Stimulated activated CD4-positive, alpha-beta T cell treated with anti-CD3 and anti-CD28 coated beads, Interleukin-1b, Interleukin-23, amount 100 ng/mL, for 1 hour (primary cell): ENCODE measurements around the gene ZFAND3.
"Not testable (repeated sequence)": the region's sequence is repeated elsewhere in the genome, so short reads cannot be mapped to it uniquely, and the experiment has no call there.

Source experiments
- DNase-seq, 2 donors: peaks; one replicate each; pipeline ENCODE4 v3.0.0-alpha.2; 2020; ENCODE audit warnings: low read depth in 2 of 2

The ZFAND3 gene

GRCh38 chr6:37936906-37937305, 117.4 kb downstream of the ZFAND3 start:
- no peak for DNase-seq

- no peak for DNase-seq
These were observed 119.4 kb downstream of the ZFAND3 start for GRCh38 chr6:37938909-37939308.

GRCh38 chr6:37940074-37940847, 120.7 kb downstream of the ZFAND3 start:
- DNase-seq = no peak

GRCh38 chr6:37941871-37942270, 122.3 kb downstream of the ZFAND3 start:
- DNase-seq = no peak

GRCh38 chr6:37942606-37943376, 123.3 kb downstream of the ZFAND3 start:
- DNase-seq = no peak

- no peak for DNase-seq
These were observed 124.0 kb downstream of the ZFAND3 start for GRCh38 chr6:37943436-37944058.

GRCh38 chr6:37946057-37946456, 126.5 kb downstream of the ZFAND3 start:
- DNase-seq = no peak

GRCh38 chr6:37947468-37947867, 127.9 kb downstream of the ZFAND3 start:
- DNase-seq = no peak

GRCh38 chr6:37948584-37948983, 129.1 kb downstream of the ZFAND3 start:
- not testable (repeated sequence) for DNase-seq

- DNase-seq = no peak
These were observed 132.5 kb downstream of the ZFAND3 start for GRCh38 chr6:37952027-37952426.

- no peak for DNase-seq
These were observed 135.3 kb downstream of the ZFAND3 start for GRCh38 chr6:37954791-37955190.

GRCh38 chr6:37956711-37957275, 137.3 kb downstream of the ZFAND3 start:
- no peak for DNase-seq

GRCh38 chr6:37959061-37959460, 139.5 kb downstream of the ZFAND3 start:
- no peak for DNase-seq

- no peak for DNase-seq
These were observed 140.8 kb downstream of the ZFAND3 start for GRCh38 chr6:37960139-37960935.

- not testable (repeated sequence) for DNase-seq
These were observed 143.1 kb downstream of the ZFAND3 start for GRCh38 chr6:37962481-37963080.

GRCh38 chr6:37965964-37966676, 146.6 kb downstream of the ZFAND3 start:
- DNase-seq = no peak

- no peak for DNase-seq
These were observed 147.3 kb downstream of the ZFAND3 start for GRCh38 chr6:37966801-37967200.

GRCh38 chr6:37967651-37968050, 148.1 kb downstream of the ZFAND3 start:
- DNase-seq = no peak

- DNase-seq = no peak
These were observed 151.7 kb downstream of the ZFAND3 start for GRCh38 chr6:37971266-37971665.

- no peak for DNase-seq
These were observed 152.3 kb downstream of the ZFAND3 start for GRCh38 chr6:37971711-37972390.
